Body of pancreas (tissue), 4 donors: ENCODE measurements around the gene MYLK.

Experiments used
- POLR2A ChIP-seq, 3 donors: fragments of 450-650 bp; IDR thresholded peaks; one replicate each; pipeline ENCODE4 v1.6.1; 2016; ENCODE audit warnings: antibody characterized with exemption in 3 of 3, mild to moderate bottlenecking in 2 of 3
- TF ChIP-seq, protein P1 (sequence below), 7 experiments: fragments of 450-650 bp in 4 of 7; fragments of 200-600 bp in 3 of 7; sonication (generic) in 3 of 7; IDR thresholded peaks; one replicate each; pipeline ENCODE4 v1.5.1; 2016 to 2019; ENCODE audit warnings: antibody characterized with exemption in 7 of 7

GRCh38 chr3:123652342-123652984 lies 231.7 kb downstream of the MYLK start:
- TF ChIP-seq, protein P1, sequence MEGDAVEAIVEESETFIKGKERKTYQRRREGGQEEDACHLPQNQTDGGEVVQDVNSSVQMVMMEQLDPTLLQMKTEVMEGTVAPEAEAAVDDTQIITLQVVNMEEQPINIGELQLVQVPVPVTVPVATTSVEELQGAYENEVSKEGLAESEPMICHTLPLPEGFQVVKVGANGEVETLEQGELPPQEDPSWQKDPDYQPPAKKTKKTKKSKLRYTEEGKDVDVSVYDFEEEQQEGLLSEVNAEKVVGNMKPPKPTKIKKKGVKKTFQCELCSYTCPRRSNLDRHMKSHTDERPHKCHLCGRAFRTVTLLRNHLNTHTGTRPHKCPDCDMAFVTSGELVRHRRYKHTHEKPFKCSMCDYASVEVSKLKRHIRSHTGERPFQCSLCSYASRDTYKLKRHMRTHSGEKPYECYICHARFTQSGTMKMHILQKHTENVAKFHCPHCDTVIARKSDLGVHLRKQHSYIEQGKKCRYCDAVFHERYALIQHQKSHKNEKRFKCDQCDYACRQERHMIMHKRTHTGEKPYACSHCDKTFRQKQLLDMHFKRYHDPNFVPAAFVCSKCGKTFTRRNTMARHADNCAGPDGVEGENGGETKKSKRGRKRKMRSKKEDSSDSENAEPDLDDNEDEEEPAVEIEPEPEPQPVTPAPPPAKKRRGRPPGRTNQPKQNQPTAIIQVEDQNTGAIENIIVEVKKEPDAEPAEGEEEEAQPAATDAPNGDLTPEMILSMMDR (IDR thresholded peaks at IDR 0.05): peak; percentile 75 to 90 (median 87)
- no peak for TF ChIP-seq POLR2A (IDR thresholded peaks at IDR 0.05)
